Erythroblast (primary cell): Measurements from ENCODE around the gene CEP70.

ENCODE experiments used
- GATA1 ChIP-seq: IDR thresholded peaks from 2 replicates; pipeline ENCODE4 v1.6.1; 2011; ENCODE audit warnings: low read depth, mild to moderate bottlenecking, control low read depth, low read length, moderate library complexity
- POLR2A ChIP-seq: IDR thresholded peaks from 2 replicates; pipeline ENCODE4 v1.6.1; 2011; ENCODE audit warnings: mild to moderate bottlenecking, low read length

- TF ChIP-seq POLR2A (no peak), GATA1 (no peak)
Measured at GRCh38 chr3:138569090-138569489, 25.0 kb downstream of the CEP70 start.
